Stimulated activated CD8-positive, alpha-beta memory T cell treated with anti-CD3 and anti-CD28 coated beads, Interleukin-4, amount 100 ng/mL, for 1 hour (primary cell): ENCODE measurements around the gene EXO5.
A peak's percentile ranks its signal among the peaks of the same experiment; 100 is the strongest.
"Not testable (repeated sequence)": the region's sequence is repeated elsewhere in the genome, so short reads cannot be mapped to it uniquely, and the experiment has no call there.

Source experiments
- DNase-seq, 2 donors: peaks; one replicate each; pipeline ENCODE4 v3.0.0-alpha.2; 2020; ENCODE audit warnings: low read depth in 2 of 2, low spot score in 1 of 2

The EXO5 gene, protein sequence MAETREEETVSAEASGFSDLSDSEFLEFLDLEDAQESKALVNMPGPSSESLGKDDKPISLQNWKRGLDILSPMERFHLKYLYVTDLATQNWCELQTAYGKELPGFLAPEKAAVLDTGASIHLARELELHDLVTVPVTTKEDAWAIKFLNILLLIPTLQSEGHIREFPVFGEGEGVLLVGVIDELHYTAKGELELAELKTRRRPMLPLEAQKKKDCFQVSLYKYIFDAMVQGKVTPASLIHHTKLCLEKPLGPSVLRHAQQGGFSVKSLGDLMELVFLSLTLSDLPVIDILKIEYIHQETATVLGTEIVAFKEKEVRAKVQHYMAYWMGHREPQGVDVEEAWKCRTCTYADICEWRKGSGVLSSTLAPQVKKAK

DNA sequence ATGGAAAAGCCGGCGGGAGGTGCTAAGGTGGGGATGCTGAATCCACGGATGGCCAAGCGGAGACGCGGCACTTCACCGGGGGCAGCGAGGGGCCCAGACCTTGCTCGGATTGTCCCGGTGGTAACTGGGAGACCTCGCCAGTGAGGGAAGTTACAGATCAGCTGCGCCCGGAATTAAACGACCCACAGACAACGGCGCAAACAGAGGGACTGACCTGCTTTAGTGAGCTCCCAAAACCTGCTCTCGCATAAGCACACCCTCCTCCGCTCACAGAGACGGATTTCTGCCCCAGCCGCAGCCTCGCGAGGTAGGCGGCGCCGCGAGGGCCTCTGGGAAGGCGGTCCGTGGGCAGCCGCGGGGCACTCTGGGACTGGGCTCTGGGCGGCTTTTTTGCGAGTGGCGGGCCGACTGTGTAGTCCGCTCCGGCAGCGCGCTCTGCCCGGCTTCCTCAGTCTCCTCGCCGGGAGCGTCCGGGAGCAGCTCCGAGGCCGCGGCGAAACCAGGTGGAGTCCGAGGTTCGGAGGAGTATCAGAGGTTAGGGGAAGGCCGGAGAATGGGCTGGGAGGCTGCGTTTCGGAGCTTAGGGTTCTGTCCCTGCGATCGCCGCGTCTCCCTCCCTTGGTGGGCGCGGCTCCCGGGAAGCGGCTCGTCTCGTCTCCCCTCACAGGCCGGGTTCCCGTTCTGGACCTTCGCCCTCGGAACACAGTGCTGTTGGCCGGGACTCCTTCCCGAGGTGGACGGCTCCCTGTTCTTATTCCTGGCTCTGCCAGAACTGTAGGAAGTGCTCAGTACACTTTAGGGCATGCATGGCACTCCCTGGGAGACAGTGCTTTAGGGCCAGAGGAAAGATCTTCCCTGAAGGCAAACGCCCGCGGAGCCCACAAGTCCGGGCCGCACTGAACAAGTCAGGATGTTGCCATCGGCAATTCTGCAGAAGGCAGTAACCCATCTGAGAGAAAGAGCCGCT is at the start of gene EXO5:
Gene EXO5 (plus strand): TSS at position 393 of the 967 bp plus-strand sequence. CDS start 5,778 bp downstream, outside the sequence.
- DNase-seq, result peak; percentile 55 to 64

DNA sequence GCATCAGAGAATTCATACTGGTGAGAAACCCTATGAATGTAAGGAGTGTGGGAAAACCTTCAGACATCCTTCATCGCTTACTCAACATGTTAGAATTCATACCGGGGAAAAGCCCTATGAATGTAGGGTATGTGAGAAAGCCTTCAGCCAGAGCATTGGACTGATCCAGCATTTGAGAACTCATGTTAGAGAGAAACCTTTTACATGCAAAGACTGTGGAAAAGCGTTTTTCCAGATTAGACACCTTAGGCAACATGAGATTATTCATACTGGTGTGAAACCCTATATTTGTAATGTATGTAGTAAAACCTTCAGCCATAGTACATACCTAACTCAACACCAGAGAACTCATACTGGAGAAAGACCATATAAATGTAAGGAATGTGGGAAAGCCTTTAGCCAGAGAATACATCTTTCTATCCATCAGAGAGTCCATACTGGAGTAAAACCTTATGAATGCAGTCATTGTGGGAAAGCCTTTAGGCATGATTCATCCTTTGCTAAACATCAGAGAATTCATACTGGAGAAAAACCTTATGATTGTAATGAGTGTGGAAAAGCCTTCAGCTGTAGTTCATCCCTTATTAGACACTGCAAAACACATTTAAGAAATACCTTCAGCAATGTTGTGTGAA is 45.5 kb upstream of the EXO5 start:
- DNase-seq, result no peak

DNA sequence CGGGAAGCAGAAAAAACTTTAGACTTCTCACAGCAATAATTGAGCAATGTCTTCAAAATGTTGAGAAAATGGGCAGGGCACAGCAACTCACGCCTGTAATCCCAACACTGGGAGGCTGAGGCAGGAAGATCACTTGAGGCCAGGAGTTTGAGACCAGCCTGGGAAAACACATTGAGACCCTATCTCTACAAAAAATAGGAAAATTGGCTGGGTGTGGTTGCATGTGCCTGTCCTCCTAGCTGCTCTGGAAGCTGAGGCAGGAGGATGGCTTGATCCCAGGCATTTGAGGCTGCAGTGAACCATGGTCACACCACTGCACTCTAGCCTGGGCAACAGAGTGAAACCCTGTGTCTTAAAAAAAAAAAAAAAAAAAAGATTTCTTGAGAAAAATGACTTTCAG is 39.2 kb upstream of the EXO5 start:
- no peak for DNase-seq

- DNase-seq, result no peak
These were observed 33.3 kb upstream of the EXO5 start for GRCh38 chr1:40475268-40475667.

GRCh38 chr1:40476924-40477677 is 31.5 kb upstream of the EXO5 start, which contains the start of gene ZFP69:
Gene ZFP69 (plus strand): TSS chr1:40477290. CDS start chr1:40479362, 2,072 bp downstream.
- DNase-seq, result peak; percentile 29 to 49

GRCh38 chr1:40477678-40478053 is 30.9 kb upstream of the EXO5 start:
- DNase-seq, result no peak

GRCh38 chr1:40478276-40478675 is 30.3 kb upstream of the EXO5 start:
- DNase-seq, result no peak

GRCh38 chr1:40479156-40479555 is 29.4 kb upstream of the EXO5 start:
- DNase-seq, result no peak

GRCh38 chr1:40495315-40495903 is 13.2 kb upstream of the EXO5 start:
- no peak for DNase-seq

GRCh38 chr1:40502651-40503050 is 5.9 kb upstream of the EXO5 start:
- DNase-seq, result not testable (repeated sequence)

- no peak for DNase-seq
These were observed 594 bp upstream of the EXO5 start for GRCh38 chr1:40507973-40508372.

DNA sequence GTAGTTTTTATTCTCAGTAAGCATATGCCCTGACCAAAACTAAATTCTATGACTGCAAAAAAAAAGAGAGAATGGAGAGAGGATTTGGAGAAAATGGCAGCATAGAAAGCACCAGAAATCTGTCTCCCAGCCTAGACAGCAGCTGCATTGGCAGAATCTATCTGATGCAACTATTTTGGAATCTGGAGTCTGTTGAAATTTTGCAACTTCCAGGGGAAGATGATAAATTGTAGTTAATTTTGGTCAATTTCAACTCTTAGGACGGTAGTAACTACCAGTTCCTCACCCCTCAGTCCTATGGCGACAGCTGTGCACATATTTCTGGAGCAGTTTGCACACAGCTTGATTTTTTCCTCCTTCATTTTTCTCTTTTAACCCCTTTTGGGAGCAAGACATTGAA is 10.9 kb downstream of the EXO5 start:
- DNase-seq, result no peak

- DNase-seq, result no peak
These were observed 22.3 kb downstream of the EXO5 start for GRCh38 chr1:40530735-40531380.

DNA sequence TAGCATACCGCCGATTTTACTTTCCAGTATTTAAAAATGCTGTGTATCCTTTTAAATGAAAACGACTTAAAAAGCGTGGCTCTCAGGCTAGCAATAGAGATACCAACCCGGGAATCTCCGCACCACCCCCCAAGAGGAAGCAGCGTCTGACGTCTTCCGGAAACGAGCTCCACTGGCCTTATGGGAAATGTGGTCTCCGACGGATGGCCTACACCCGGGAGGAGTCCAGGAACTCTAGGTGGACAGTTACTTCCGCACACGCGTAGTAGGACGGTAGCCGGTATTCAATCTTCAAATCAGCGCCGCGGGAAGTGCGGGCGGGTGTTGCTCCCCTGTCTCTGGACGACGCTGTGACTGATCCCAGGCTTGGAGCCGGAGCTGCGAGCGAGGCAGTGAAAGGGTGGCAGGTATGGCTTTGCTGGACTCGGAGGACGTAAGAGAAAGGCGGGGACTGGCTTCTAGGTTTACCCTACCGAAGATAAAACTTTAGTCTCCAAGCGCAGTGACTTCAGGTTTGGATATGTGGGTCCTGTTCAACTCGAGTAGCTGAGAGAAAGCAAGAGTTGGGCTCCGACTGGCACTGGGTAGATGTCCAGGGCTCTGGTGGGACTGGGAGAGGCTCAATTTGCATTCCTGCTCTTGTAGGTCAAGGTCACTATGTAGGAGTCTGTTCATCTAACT is 23.0 kb downstream of the EXO5 start, which contains the start of gene ZNF684:
Gene ZNF684 (plus strand): TSS at position 257 of the 681 bp plus-strand sequence. CDS start 1,530 bp downstream, outside the sequence.
- DNase-seq, result peak; percentile 47 to 71

DNA sequence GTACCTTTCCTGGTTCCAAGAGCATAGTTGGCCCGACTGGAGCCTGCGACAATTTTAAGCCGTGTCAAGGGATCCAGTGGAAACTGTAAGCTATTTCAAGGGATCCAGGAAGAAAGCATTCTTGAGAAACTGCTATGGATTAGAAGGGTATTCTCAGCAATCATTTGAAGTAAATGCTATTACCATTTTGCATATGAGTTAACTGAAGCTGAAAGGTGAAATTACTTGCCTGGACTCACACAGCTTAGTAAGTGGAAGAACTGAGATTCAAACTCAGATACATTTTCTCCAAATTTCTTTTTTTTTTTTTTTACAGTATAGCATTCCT is 23.5 kb downstream of the EXO5 start:
- no peak for DNase-seq

DNA sequence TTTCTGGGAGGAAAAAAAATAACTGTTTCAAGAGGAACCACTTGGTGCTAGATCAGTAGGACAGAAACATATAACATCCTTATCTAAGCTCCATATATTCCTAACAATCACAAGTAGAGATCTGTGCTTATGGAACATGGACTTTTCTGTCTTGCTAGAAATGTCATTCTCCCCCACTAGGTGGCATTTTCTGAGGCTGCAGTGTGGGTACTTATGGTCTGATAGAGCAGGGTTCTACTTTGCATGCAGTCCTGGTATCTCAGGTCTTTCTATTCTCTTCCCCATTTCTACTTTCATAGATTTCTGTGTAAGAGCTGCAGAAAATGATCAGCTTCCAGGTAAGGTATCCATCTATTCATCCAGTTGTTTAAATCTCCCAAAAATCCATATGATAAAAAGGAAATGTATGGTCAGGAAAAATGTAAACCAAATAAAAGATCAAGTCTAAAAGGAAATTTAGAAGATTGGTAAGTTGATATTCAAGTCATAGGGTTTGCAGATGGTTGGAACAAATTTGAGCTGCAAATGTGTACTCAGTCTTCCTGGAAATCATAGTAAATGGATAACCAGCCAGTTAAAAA is 24.4 kb downstream of the EXO5 start:
- no peak for DNase-seq

DNA sequence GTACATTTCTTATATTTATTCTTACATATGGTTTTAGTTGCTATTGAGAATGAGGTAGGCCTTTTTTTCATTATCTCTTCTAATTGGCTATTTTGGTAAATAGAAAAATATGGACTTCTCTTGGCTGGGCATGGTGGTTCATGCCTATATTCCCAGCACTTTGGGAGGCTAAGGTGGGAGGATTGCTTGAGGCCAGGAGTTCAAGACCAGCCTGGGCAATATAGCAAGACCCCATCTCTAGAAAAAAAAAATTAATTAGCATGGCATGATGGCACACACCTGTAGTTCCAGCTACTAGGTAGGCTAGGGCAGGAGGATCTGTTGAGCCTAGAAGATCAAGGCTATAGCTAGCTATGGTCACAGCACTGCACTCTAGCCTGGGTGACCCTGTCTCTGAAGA is 26.0 kb downstream of the EXO5 start:
- DNase-seq, result no peak

DNA sequence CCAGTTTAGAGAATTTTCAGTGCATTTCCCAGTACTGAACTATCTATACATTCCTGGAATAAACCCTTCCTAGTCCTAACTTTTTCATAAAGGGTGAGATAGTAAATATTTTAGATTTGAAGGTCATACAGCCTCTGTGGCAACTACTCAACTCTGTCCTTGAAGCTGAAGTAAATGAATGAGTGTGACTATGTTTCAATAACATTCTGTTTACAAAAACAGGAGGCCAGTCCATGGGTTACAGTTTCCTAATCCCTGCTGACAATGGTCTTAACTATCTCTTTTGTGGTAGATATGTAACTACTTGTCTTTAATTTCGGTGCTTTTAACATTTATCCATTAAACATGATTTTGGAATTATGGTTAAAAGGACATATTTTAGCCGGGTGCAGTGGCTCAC is 27.2 kb downstream of the EXO5 start:
- no peak for DNase-seq

DNA sequence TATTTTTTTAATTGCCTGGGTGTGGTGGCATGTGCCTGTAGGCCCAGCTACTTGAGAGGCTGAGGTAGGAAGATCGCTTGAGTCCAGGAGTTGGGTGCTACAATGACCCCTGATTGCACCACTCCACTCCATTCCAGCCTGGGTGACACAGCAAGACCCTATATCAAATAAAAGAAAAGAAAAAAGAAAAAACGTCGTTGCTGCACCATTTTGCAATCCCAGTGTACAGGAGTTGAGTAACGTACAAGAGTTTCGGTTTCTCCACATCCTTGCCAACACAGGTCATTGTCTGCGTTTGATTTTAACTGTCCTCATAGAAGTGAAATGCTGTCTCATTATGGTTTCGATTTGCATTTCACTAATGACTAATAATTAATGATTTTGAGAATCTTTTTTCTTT is 30.8 kb downstream of the EXO5 start:
- no peak for DNase-seq
